PFSK-1 (cell line): Measurements from ENCODE around the gene ST8SIA6.

Experiments
- POLR2AphosphoS5 ChIP-seq: IDR thresholded peaks from 2 replicates; pipeline ENCODE4 v1.6.1; 2012; ENCODE audit warnings: low read depth, mild to moderate bottlenecking, control low read depth, low read length, moderate library complexity
- SIN3A ChIP-seq: IDR thresholded peaks from 2 replicates; pipeline ENCODE4 v1.6.1; 2012; ENCODE audit warnings: mild to moderate bottlenecking, low read length, moderate library complexity, borderline replicate concordance; ENCODE audit not compliant: insufficient read depth
- TAF1 ChIP-seq: IDR thresholded peaks from 2 replicates; pipeline ENCODE4 v1.6.1; 2012; ENCODE audit warnings: low read length, control low read depth, borderline replicate concordance; ENCODE audit not compliant: insufficient read depth
- TF ChIP-seq, protein P1 (sequence below), 2 experiments: IDR thresholded peaks; 2 replicates each; pipeline versions ENCODE4 v1.6.1 to v1.8.0; 2011 to 2012; ENCODE audit warnings: low read depth in 2 of 2, low read length in 2 of 2, control low read depth in 1 of 2, inconsistent platforms in 1 of 2, mild to moderate bottlenecking in 1 of 2, moderate library complexity in 1 of 2; ENCODE audit not compliant: insufficient read depth in 1 of 2

GRCh38 chr10:17429490-17429889, 24.9 kb downstream of the ST8SIA6 start:
- TF ChIP-seq POLR2AphosphoS5 (no peak), SIN3A (no peak), TAF1 (no peak)
- TF ChIP-seq, protein P1, sequence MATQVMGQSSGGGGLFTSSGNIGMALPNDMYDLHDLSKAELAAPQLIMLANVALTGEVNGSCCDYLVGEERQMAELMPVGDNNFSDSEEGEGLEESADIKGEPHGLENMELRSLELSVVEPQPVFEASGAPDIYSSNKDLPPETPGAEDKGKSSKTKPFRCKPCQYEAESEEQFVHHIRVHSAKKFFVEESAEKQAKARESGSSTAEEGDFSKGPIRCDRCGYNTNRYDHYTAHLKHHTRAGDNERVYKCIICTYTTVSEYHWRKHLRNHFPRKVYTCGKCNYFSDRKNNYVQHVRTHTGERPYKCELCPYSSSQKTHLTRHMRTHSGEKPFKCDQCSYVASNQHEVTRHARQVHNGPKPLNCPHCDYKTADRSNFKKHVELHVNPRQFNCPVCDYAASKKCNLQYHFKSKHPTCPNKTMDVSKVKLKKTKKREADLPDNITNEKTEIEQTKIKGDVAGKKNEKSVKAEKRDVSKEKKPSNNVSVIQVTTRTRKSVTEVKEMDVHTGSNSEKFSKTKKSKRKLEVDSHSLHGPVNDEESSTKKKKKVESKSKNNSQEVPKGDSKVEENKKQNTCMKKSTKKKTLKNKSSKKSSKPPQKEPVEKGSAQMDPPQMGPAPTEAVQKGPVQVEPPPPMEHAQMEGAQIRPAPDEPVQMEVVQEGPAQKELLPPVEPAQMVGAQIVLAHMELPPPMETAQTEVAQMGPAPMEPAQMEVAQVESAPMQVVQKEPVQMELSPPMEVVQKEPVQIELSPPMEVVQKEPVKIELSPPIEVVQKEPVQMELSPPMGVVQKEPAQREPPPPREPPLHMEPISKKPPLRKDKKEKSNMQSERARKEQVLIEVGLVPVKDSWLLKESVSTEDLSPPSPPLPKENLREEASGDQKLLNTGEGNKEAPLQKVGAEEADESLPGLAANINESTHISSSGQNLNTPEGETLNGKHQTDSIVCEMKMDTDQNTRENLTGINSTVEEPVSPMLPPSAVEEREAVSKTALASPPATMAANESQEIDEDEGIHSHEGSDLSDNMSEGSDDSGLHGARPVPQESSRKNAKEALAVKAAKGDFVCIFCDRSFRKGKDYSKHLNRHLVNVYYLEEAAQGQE (IDR thresholded peaks at IDR 0.05; ENCODE audit: insufficient read depth in 1 of 2, low read depth in 2 of 2, low read length in 2 of 2): no peak
